Stimulated activated CD4-positive, alpha-beta T cell treated with anti-CD3 and anti-CD28 coated beads, TNF-alpha, amount 100 ng/mL, for 48 hours (primary cell): ENCODE results near the gene SLC12A5.

Experiments used
- DNase-seq, 3 donors: peaks; one replicate each; pipeline ENCODE4 v3.0.0-alpha.2; 2020; ENCODE audit warnings: low read depth in 3 of 3

Gene SLC12A5

GRCh38 chr20:46028110-46028509, 905 bp upstream of the SLC12A5 start:
- no peak for DNase-seq

- DNase-seq, result no peak
Measured at GRCh38 chr20:46030284-46031013, 1.4 kb downstream of the SLC12A5 start.

GRCh38 chr20:46031014-46031569, 2.1 kb downstream of the SLC12A5 start:
- DNase-seq, result no peak

- DNase-seq, result no peak
Measured at GRCh38 chr20:46031701-46032254, 2.8 kb downstream of the SLC12A5 start.

GRCh38 chr20:46034039-46034438, 5.0 kb downstream of the SLC12A5 start:
- no peak for DNase-seq

GRCh38 chr20:46035253-46035652, 6.2 kb downstream of the SLC12A5 start:
- no peak for DNase-seq

- no peak for DNase-seq
Measured at GRCh38 chr20:46035713-46036112, 6.7 kb downstream of the SLC12A5 start.

- no peak for DNase-seq
Measured at GRCh38 chr20:46036370-46036769, 7.4 kb downstream of the SLC12A5 start.

GRCh38 chr20:46037036-46037435, 8.0 kb downstream of the SLC12A5 start:
- DNase-seq, result no peak

- peak in 1 of 3 donors; percentile 36 for DNase-seq
Measured at GRCh38 chr20:46040902-46041535, 12.0 kb downstream of the SLC12A5 start.

GRCh38 chr20:46043556-46043955, 14.5 kb downstream of the SLC12A5 start:
- no peak for DNase-seq

- DNase-seq, result no peak
Measured at GRCh38 chr20:46044896-46045295, 15.9 kb downstream of the SLC12A5 start.

GRCh38 chr20:46046588-46047310, 17.7 kb downstream of the SLC12A5 start:
- no peak for DNase-seq

GRCh38 chr20:46047821-46048220, 18.8 kb downstream of the SLC12A5 start:
- DNase-seq, result no peak

- no peak for DNase-seq
Measured at GRCh38 chr20:46049190-46049589, 20.2 kb downstream of the SLC12A5 start.

GRCh38 chr20:46049815-46050214, 20.8 kb downstream of the SLC12A5 start:
- no peak for DNase-seq

- DNase-seq, result no peak
Measured at GRCh38 chr20:46050444-46050843, 21.4 kb downstream of the SLC12A5 start.

GRCh38 chr20:46050885-46051284, 21.9 kb downstream of the SLC12A5 start:
- DNase-seq, result no peak

- no peak for DNase-seq
Measured at GRCh38 chr20:46051556-46052308, 22.7 kb downstream of the SLC12A5 start.

- DNase-seq, result no peak
Measured at GRCh38 chr20:46053416-46053815, 24.4 kb downstream of the SLC12A5 start.

GRCh38 chr20:46054606-46055005, 25.6 kb downstream of the SLC12A5 start:
- no peak for DNase-seq
